ENCODE results near the gene CDK15. TPM values are rescaled to one million over a fixed set of nuclear protein-coding genes. Genes with fewer than 3 reads are reported as not detected.
"Not testable (repeated sequence)": the region's sequence is repeated elsewhere in the genome, so short reads cannot be mapped to it uniquely, and the experiment has no call there.

CDK15 gene
- polyA plus RNA-seq, 2 of the 4 experiments (the other 2 are of a cell fraction) = not detected

DNA sequence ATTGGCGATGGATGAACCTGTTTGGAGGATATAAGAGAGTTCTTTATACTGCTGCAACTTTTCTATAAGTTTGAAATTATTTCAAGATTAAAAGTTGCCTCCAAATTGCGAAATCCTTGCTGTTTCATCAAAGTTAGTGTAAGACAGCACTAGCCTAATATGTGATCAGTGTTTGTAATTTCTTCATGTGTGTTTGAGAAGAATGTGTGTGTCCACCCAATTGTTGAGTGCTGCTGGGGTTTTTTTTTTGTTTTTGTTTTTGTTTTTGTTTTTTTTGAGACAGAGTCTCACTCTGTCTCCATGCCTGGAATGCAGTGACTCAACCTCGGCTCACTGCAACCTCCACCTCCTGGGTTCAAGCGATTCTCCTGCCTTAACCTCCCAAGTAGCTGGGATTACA lies 33.4 kb downstream of the CDK15 start:
- CTCF ChIA-PET = no interaction called here
- DNase-seq (ENCODE audit: low read depth in 1 of 2, low spot score in 1 of 2) = no peak
- no peak for FAIRE-seq
- Histone ChIP-seq H3K4me2 (no peak overlapping the region), H3K4me1 (no peaks in the 10 kb centered on the region), H3K27ac (no peak overlapping the region), H3K9me3 (peaks cover 6% of the 10 kb centered on the region; the same call in 1 of the 3 replicates), H3K4me3 (no peak overlapping the region)
- 53% methylated on average over 4 of the region's 4 CpGs for whole genome bisulfite sequencing (ENCODE audit: missing lambda C conversion rate)
- TF ChIP-seq HDAC2 (IDR thresholded peaks at IDR 0.05) (no peak), CEBPB (IDR thresholded peaks at IDR 0.05) (peak in 1 of 2 experiments; percentile 41; a peak in 2 of 4 replicates)
- TF ChIP-seq, protein P1, sequence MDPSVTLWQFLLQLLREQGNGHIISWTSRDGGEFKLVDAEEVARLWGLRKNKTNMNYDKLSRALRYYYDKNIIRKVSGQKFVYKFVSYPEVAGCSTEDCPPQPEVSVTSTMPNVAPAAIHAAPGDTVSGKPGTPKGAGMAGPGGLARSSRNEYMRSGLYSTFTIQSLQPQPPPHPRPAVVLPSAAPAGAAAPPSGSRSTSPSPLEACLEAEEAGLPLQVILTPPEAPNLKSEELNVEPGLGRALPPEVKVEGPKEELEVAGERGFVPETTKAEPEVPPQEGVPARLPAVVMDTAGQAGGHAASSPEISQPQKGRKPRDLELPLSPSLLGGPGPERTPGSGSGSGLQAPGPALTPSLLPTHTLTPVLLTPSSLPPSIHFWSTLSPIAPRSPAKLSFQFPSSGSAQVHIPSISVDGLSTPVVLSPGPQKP (IDR thresholded peaks at IDR 0.05; ENCODE audit: low read depth, low read length) = no peak
- no peak for ATAC-seq
- POLR2A ChIA-PET = no interaction called here

DNA sequence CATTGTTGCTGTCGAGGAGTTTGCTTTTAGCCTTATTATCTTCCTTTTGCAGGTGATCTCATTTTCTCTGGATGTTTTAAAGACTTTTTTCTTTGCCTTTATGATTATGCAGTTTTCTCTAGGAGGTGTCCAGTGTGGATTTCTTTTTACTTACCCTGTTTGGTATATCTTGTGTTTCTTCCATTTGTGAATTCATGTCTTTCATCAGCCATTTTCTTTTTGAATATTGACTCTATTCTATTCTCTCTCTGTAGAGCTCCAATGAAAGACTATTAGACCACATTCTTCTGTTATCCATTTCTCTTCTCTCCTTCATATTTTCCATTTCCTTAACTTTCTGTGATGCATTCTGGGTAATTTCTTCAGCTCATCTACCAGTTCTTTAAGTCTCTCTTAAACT lies 34.4 kb downstream of the CDK15 start:
- POLR2A ChIA-PET = no interaction called here
- 19% methylated on average over 1 of the region's 1 CpG for WGBS (ENCODE audit: missing lambda C conversion rate)
- FAIRE-seq (no peak), DNase-seq (ENCODE audit: low read depth in 1 of 2, low spot score in 1 of 2) (no peak), ATAC-seq (no peak)
- H3K9me3 ChIP-seq = peaks cover 6% of the 10 kb centered on the region; the same call in 1 of the 3 replicates
- no peaks in the 10 kb centered on the region for H3K4me1 ChIP-seq
- no peak overlapping the region for H3K4me3 ChIP-seq
- CTCF ChIA-PET = no interaction called here
- H3K4me2 ChIP-seq = no peak overlapping the region
- TF ChIP-seq CBX8 (IDR thresholded peaks at IDR 0.05) (no peak), BHLHE40 (IDR thresholded peaks at IDR 0.05; ENCODE audit: low read depth, low read length) (no peak), MAFK (IDR thresholded peaks at IDR 0.05; ENCODE audit: partially characterized antibody) (no peak)
- H3K27ac ChIP-seq = no peak overlapping the region

DNA sequence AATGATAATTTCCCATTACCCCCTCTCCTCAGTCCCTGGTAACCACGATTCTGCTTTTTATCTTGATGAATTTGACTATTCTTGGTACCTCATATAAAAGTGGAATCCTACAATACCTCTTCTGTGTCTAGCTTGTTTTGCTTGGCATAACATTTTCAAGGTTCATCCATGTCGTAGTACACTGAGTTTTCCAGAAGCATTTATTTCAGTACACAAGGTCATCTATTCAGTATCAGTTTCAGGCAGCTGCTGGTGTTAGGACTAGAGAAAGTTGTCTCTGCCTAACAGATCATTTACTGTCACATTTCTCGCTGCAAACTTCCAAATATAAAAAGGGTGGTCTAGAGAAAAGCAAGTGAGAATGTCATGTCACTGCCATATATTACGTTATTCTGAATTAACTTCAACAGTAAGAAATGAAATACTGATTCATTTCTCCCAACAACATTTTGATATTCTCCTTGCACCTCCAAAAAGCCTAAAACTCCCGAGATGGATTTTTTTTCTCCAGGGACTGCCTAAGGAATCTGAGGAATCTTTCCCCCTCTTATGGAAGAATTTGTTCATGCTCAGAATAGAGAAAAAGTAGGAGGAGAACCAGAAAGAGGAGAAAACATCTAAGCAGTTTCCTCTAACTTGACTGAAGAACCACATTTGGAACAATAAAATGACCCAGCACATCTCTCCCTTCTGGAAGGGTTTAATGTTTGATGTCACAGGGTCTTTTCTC lies 36.0 kb downstream of the CDK15 start:
- CTCF ChIA-PET = interaction anchor here (0.9 to 1.4 kb wide), 3 partner anchors 13 to 336 kb away, joined by 3 to 4 read pairs (median 3); no protein-coding TSS in a partner anchor

DNA sequence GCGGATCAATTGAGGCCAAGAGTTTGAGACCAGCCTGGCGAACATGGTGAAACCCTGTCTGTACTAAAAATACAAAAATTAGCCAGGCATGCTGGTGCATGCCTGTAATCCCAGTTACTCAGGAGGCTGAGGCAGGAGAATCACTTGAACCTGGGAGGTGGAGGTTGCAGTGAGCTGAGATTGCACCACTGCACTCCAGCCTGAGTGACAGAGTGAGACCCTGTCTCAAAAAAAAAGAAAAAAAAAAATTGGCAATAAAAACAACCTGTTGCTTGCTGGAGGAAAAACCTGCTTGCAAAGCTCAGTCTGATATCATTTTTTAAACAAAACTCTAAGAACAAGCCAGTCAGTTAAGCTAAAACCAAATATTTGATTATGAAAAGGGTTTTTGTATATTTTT lies 38.6 kb downstream of the CDK15 start:
- ATAC-seq; DNase-seq (ENCODE audit: low read depth in 1 of 2, low spot score in 1 of 2); POLR2A ChIA-PET; H3K4me1 ChIP-seq; FAIRE-seq; H3K4me2 ChIP-seq; H3K27ac ChIP-seq; H3K4me3 ChIP-seq; H3K9me3 ChIP-seq: not testable (repeated sequence)
- WGBS (ENCODE audit: missing lambda C conversion rate) = 74% methylated on average over 2 of the region's 2 CpGs
- CTCF ChIA-PET = interaction anchor here (2.5 kb wide), 1 partner anchor 15 kb away, joined by 10 read pairs; no protein-coding TSS in a partner anchor

More for the DNA sequence above, 36.0 kb downstream of the CDK15 start:
- TF ChIP-seq, protein P2, sequence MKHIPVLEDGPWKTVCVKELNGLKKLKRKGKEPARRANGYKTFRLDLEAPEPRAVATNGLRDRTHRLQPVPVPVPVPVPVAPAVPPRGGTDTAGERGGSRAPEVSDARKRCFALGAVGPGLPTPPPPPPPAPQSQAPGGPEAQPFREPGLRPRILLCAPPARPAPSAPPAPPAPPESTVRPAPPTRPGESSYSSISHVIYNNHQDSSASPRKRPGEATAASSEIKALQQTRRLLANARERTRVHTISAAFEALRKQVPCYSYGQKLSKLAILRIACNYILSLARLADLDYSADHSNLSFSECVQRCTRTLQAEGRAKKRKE (CRISPR knock-in tag; IDR thresholded peaks at IDR 0.05; ENCODE audit: low read depth) = no peak
- Histone ChIP-seq H3K4me2 (no peak overlapping the region), H3K4me3 (no peak overlapping the region), H3K4me1 (no peaks in the 10 kb centered on the region), H3K9me3 (peaks cover 6% of the 10 kb centered on the region; the same call in 1 of the 3 replicates), H3K27ac (no peak overlapping the region)
- 36% methylated on average over 5 of the region's 5 CpGs for WGBS (ENCODE audit: missing lambda C conversion rate)
- POLR2A ChIA-PET = no interaction called here
- ATAC-seq (no peak), FAIRE-seq (no peak), DNase-seq (ENCODE audit: low read depth in 1 of 2, low spot score in 1 of 2) (no peak)

DNA sequence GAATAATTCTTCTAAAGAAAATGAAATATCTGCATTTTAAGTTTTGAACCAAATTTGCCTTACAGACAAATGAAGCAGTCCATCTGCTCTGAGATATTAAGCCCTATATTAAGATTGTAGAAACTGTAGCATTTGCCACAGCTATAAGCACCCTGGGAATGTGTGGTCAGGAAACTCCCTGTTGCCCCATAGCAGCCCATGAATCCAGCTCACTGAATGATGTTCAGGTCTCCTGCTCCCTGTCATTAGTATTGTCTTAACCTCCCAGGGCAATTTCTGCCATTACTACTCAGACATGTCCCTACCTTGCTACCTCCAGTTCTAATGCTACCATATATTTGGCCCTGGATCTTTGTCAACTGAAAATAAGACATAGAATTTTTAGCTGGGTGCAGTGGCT lies 41.1 kb downstream of the CDK15 start:
- no peak for DNase-seq (ENCODE audit: low read depth in 1 of 2, low spot score in 1 of 2)

More for the DNA sequence above, 41.1 kb downstream of the CDK15 start:
- FAIRE-seq (no peak), ATAC-seq (no peak)
- Histone ChIP-seq H3K4me1 (peaks cover 1% of the 10 kb centered on the region; the same call in 2 of the 3 replicates), H3K4me2 (no peak overlapping the region), H3K27ac (no peak overlapping the region), H3K9me3 (no peaks in the 10 kb centered on the region), H3K4me3 (no peak overlapping the region)
- ChIA-PET POLR2A (no interaction called here), CTCF (interaction anchor here (1.5 to 2.5 kb wide), 3 partner anchors 12 to 15 kb away, joined by 3 to 18 read pairs (median 10); no protein-coding TSS in a partner anchor)
- no peak for TF ChIP-seq EHF (CRISPR knock-in tag; IDR thresholded peaks at IDR 0.05)
- no peak for TF ChIP-seq EP300 (IDR thresholded peaks at IDR 0.05)
- TF ChIP-seq, protein P3, sequence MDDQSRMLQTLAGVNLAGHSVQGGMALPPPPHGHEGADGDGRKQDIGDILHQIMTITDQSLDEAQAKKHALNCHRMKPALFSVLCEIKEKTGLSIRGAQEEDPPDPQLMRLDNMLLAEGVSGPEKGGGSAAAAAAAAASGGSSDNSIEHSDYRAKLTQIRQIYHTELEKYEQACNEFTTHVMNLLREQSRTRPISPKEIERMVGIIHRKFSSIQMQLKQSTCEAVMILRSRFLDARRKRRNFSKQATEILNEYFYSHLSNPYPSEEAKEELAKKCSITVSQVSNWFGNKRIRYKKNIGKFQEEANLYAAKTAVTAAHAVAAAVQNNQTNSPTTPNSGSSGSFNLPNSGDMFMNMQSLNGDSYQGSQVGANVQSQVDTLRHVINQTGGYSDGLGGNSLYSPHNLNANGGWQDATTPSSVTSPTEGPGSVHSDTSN (IDR thresholded peaks at IDR 0.05) = no peak
- no peak for TF ChIP-seq TP53 (CRISPR knock-in tag; IDR thresholded peaks at IDR 0.05)
- TF ChIP-seq RAD21 (conservative IDR thresholded peaks at IDR 0.05 in 1 of 2, IDR thresholded peaks at IDR 0.05 in 1 of 2) = no peak
- TF ChIP-seq CEBPB (IDR thresholded peaks at IDR 0.05) = no peak
- TF ChIP-seq, protein P4, sequence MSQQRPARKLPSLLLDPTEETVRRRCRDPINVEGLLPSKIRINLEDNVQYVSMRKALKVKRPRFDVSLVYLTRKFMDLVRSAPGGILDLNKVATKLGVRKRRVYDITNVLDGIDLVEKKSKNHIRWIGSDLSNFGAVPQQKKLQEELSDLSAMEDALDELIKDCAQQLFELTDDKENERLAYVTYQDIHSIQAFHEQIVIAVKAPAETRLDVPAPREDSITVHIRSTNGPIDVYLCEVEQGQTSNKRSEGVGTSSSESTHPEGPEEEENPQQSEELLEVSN (IDR thresholded peaks at IDR 0.05; ENCODE audit: borderline replicate concordance, low read depth) = no peak
- no peak for TF ChIP-seq ZSCAN20 (CRISPR knock-in tag; IDR thresholded peaks at IDR 0.05)

Measured in A549 (cell line).